Astrocyte of the spinal cord (primary cell): ENCODE results near the gene PLD6.

Experiments
- DNase-seq: peaks from one replicate; pipeline ENCODE4 v3.0.0; 2011; ENCODE audit warnings: low read depth, low spot score
- H3K4me3 ChIP-seq: 2 replicates; pipeline ENCODE4 v1.5.1; 2011; ENCODE audit warnings: low read depth, mild to moderate bottlenecking, low read length, moderate library complexity
- CTCF ChIP-seq: IDR thresholded peaks from 2 replicates; pipeline ENCODE4 v1.5.1; 2012; ENCODE audit warnings: low read depth, mild to moderate bottlenecking, low read length, inconsistent platforms
- in situ Hi-C: cut with HindIII; loops from 2 replicates; pipeline ENCODE4 v1.10.0; 2017; ENCODE audit warnings: low sequenced_read_pairs

Gene PLD6

DNA sequence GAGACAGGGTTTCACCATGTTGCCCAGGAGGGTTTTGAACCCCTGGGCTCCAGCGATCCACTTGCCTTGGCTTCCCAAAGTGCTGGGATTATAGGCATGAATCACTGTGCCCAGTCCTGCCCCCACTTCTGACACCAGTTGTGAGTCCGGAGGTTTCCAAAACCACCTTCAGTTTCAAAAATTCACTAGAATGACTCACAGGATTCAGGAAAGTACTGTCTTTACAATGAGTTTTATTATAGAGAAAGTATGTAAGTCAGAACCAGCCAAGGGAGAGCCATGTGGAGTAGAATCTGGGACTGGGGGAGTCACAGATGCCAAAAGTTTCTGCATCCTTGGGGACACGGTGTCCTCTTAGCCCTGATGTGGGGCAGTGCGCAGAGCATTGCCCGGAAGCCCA, 55.1 kb downstream of the PLD6 start:
- DNase-seq, result peak; percentile 86
- TF ChIP-seq CTCF, result no peak
- in situ Hi-C loops, result no loop called here
- H3K4me3 ChIP-seq, result no peak overlapping the region
